ENCODE measurements around the gene CDC14A.

Gene CDC14A

DNA sequence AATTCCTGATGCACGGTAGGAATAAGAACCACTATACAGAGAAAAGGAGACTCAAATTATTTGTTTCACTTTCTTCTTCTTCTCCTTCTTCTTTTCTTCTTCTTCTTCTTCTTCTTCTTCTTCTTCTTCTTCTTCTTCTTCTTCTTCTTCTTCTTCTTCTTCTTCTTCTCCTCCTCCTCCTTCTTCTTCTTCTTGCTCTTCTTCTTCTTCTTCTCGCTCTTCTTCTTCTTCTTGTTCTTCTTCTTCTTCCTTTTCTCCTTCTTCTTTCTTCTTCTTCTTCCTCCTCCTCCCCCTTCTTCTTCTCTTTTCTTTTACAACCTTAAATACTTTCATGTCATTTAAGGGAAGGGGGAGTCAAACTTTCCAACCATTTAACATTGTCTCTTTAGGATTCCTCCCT, 174.6 kb downstream of the CDC14A start:
- TF ChIP-seq, protein P1, sequence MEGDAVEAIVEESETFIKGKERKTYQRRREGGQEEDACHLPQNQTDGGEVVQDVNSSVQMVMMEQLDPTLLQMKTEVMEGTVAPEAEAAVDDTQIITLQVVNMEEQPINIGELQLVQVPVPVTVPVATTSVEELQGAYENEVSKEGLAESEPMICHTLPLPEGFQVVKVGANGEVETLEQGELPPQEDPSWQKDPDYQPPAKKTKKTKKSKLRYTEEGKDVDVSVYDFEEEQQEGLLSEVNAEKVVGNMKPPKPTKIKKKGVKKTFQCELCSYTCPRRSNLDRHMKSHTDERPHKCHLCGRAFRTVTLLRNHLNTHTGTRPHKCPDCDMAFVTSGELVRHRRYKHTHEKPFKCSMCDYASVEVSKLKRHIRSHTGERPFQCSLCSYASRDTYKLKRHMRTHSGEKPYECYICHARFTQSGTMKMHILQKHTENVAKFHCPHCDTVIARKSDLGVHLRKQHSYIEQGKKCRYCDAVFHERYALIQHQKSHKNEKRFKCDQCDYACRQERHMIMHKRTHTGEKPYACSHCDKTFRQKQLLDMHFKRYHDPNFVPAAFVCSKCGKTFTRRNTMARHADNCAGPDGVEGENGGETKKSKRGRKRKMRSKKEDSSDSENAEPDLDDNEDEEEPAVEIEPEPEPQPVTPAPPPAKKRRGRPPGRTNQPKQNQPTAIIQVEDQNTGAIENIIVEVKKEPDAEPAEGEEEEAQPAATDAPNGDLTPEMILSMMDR (IDR thresholded peaks at IDR 0.05; ENCODE audit: insufficient read depth, missing control alignments), result no peak
- FAIRE-seq (no peak), DNase-seq (ENCODE audit: insufficient read length, low spot score) (no peak)

DNA sequence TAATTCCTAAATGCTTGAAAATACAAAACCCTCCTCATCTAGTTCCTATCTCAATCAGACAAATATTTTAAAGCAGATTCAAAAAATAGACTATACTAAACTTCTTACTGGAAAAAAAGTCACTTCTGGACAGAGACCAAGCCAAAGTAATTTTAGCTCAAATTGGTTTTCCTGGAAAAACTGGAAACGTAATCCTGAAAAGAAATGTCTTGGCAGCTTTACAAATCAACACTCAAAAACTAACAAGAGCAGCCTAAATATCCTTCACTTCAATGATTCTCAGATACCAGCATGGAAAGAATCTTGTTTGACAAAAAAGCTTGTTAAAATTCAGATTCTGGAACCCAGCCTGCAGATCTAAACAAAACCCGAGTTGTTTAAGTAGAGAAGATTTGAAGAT, 176.6 kb downstream of the CDC14A start:
- DNase-seq (ENCODE audit: insufficient read length, low spot score) (no peak), FAIRE-seq (no peak)
- TF ChIP-seq, protein P1 (IDR thresholded peaks at IDR 0.05; ENCODE audit: insufficient read depth, missing control alignments), result no peak

DNA sequence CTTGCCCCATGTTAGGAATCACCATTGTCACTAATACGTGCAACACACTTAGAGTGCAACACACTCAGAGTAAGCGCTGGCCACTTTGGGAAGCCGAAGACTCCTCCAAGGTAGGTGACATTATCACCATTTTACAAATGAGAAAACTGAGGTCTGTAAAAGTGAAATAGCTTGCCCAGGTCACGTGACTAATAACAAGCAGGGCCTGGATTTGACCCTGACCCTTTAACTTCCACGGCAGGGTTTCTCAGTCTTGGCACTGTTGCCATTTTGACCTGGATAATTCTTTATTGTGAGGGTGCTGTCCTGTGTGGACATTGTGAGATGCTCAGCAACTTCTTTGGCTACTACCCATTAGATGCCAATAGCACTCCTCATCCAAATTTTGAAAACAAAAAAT, 177.8 kb downstream of the CDC14A start:
- FAIRE-seq (no peak), DNase-seq (ENCODE audit: insufficient read length, low spot score) (no peak)
- TF ChIP-seq, protein P1 (IDR thresholded peaks at IDR 0.05; ENCODE audit: insufficient read depth, missing control alignments), result no peak

DNA sequence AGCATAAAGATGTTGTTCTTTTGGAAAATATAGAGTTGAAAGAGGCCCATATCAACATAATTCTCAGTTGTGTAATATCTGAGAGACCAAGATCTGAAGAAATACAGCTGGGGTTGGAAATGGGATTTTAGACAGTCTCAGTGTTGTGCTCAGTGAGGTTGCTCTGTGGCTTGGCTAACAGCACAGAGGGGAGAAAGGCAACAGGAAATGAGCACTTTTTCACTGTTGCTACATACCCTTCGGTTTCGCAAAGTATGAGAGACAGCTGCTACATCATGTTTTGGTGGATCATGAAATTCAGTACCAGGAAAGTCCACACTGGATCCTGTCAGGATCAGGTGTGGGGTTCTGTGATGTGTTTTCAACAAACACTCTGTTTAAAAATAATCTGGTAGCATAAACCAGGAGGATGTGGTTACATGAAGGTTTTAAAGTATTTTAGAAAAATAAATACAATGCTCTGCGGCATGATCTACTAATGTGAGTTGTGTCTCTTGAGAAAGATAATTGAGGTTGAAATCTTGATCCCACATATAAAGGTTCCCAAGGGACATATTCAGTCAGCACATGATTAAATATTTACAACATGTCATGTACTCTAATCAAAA, 178.7 kb downstream of the CDC14A start:
- no peak for DNase-seq (ENCODE audit: insufficient read length, low spot score)
- TF ChIP-seq, protein P1 (IDR thresholded peaks at IDR 0.05; ENCODE audit: insufficient read depth, missing control alignments), result no peak
- no peak for FAIRE-seq

DNA sequence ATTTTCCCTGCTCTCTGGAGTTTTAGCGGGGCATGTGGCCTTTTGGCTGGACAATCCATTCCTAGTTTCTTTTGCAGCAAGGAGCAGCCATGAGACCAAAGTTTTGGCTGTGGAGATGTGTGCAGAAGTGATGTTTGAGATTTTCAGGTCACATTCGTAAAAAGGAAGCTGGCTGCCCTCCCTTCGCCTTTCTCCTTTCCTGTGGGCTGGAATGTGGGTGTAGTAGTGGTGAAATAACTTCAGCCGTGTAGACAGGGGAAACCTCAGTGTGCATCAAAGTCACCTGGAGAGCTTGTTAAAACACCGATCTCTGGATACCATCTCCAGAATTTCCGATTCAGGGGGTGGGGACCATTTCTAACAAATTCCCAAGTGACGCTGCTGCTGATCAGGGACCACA, 180.3 kb downstream of the CDC14A start:
- TF ChIP-seq, protein P1 (IDR thresholded peaks at IDR 0.05; ENCODE audit: insufficient read depth, missing control alignments), result no peak
- FAIRE-seq (no peak), DNase-seq (ENCODE audit: insufficient read length, low spot score) (no peak)

DNA sequence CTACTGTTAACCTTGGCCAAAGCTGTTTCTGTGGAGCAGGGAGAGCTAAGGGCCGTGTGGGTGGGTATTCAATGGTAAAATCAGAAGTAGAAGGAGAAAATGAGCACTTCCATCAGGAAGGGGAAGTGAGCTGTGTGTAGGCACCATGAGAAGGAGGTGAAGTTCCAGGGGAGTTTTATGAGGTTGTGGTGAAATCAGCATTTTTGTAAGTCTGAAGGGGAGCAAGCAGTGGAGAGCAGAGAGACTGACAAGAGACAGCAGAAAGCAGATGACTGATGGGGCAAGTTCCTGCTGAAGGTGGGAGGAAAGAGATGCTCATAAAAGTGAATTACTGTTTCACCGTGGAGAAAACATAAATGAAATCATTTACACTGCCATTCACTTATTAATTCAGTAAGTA, 183.0 kb downstream of the CDC14A start:
- TF ChIP-seq, protein P1 (IDR thresholded peaks at IDR 0.05; ENCODE audit: insufficient read depth, missing control alignments), result no peak
- no peak for FAIRE-seq
- no peak for DNase-seq (ENCODE audit: insufficient read length, low spot score)

DNA sequence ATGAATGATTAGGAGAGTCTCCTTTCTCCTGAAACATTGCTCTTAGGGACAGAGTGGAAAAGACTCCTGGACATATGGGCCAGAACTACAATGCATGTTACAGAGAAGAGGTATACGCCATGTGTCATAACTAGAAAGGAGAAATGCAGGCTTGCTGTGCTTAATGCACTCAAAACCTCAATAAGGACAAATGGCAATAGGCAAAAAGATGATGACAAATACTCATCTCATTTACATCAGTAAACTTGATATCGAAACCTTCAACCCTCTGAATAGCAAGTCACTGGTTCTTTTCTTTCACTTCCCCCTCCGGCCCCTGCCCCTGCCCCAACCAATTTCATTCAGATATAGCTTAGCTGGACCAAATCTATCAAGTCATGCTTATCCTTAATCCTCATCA, 183.7 kb downstream of the CDC14A start:
- TF ChIP-seq, protein P1 (IDR thresholded peaks at IDR 0.05; ENCODE audit: insufficient read depth, missing control alignments), result no peak
- FAIRE-seq (no peak), DNase-seq (ENCODE audit: insufficient read length, low spot score) (no peak)

All from D721Med (cell line).